Testis (tissue), 2 donors: ENCODE results near the gene GPR161.

Source experiments
- POLR2A ChIP-seq: fragments of 450-650 bp; IDR thresholded peaks from one replicate; pipeline ENCODE4 v1.6.1; 2017; ENCODE audit warnings: antibody characterized with exemption, mild to moderate bottlenecking, moderate library complexity
- TF ChIP-seq, protein P1 (sequence below), 3 experiments: fragments of 450-650 bp in 2 of 3; fragments of 200-600 bp in 1 of 3; sonication (generic) in 1 of 3; IDR thresholded peaks; one replicate each; pipeline ENCODE4 v1.5.1; 2016 to 2019; ENCODE audit warnings: antibody characterized with exemption in 3 of 3, mild to moderate bottlenecking in 2 of 3, moderate library complexity in 1 of 3

- TF ChIP-seq, protein P1, sequence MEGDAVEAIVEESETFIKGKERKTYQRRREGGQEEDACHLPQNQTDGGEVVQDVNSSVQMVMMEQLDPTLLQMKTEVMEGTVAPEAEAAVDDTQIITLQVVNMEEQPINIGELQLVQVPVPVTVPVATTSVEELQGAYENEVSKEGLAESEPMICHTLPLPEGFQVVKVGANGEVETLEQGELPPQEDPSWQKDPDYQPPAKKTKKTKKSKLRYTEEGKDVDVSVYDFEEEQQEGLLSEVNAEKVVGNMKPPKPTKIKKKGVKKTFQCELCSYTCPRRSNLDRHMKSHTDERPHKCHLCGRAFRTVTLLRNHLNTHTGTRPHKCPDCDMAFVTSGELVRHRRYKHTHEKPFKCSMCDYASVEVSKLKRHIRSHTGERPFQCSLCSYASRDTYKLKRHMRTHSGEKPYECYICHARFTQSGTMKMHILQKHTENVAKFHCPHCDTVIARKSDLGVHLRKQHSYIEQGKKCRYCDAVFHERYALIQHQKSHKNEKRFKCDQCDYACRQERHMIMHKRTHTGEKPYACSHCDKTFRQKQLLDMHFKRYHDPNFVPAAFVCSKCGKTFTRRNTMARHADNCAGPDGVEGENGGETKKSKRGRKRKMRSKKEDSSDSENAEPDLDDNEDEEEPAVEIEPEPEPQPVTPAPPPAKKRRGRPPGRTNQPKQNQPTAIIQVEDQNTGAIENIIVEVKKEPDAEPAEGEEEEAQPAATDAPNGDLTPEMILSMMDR (IDR thresholded peaks at IDR 0.05), result peak; percentile 60 to 78 (median 75)
- TF ChIP-seq POLR2A, result no peak
These were observed 54.5 kb downstream of the GPR161 start for GRCh38 chr1:168082008-168082876.
